OCI-LY7 (cell line): ENCODE measurements around the gene SPATA25.

Experiments
- CTCF ChIP-seq: fragments of 200-600 bp; sonication (generic); conservative IDR thresholded peaks from 2 replicates; pipeline ENCODE4 v1.5.1; 2014; ENCODE audit warnings: mild to moderate bottlenecking, antibody characterized with exemption, low read length, moderate library complexity, mixed read lengths
- EZH2phosphoT487 ChIP-seq: fragments of 200-600 bp; sonication (generic); IDR thresholded peaks from 2 replicates; pipeline ENCODE4 v1.6.1; 2018; ENCODE audit warnings: low read depth, borderline replicate concordance, mild to moderate bottlenecking, mixed run types, antibody characterized with exemption, low read length, moderate library complexity, mixed read lengths

- TF ChIP-seq CTCF (no peak), EZH2phosphoT487 (no peak)
Observed at GRCh38 chr20:45867819-45868176, 19.6 kb downstream of the SPATA25 start.
